PC-3 (cell line): Measurements from ENCODE around the gene CSPG4. TPM values are rescaled to one million over a fixed set of nuclear protein-coding genes. Genes with fewer than 3 reads are reported as not detected.
"Not testable (repeated sequence)": the region's sequence is repeated elsewhere in the genome, so short reads cannot be mapped to it uniquely, and the experiment has no call there.

Source experiments
- ATAC-seq: fragments of 200-7000 bp; cut with Tn5 transposase; 2 replicates; pipeline ENCODE4 v1.9.1; 2020; ENCODE audit warnings: mild to moderate bottlenecking, moderate library complexity
- BruUV-seq: library from RNA; stranded (reverse); fragments of 400-500 nt; replicated peaks from 2 replicates; lab custom pipeline; 2021; lab: Mats Ljungman, UMichigan
- CTCF ChIA-PET: fragments of 300-600 bp; sonication (Branson Sonifier 250); formaldehyde crosslinking; loops from one replicate; lab custom pipeline; 2022; ENCODE audit warnings: antibody characterized with exemption; lab: Charles Lee
- POLR2A ChIA-PET: fragments of 300-600 bp; sonication (Branson Sonifier 250); formaldehyde crosslinking; loops from one replicate; lab custom pipeline; 2022; ENCODE audit warnings: antibody characterized with exemption; ENCODE audit not compliant: unreplicated experiment; lab: Charles Lee
- DNase-seq: peaks from one replicate; pipeline ENCODE4 v3.0.0-alpha.2; 2015
- H2AFZ ChIP-seq: fragments of 300-600 bp; sonication (generic); 2 replicates; pipeline ENCODE4 v1.6.0; 2016; ENCODE audit warnings: antibody characterized with exemption, low read length
- H3F3A ChIP-seq: fragments of 300-600 bp; sonication (generic); one replicate; pipeline ENCODE4 v1.6.0; 2017; ENCODE audit warnings: antibody characterized with exemption, low read length, control low read depth, mild to moderate bottlenecking; ENCODE audit not compliant: unreplicated experiment
- H3K27ac ChIP-seq: fragments of 300-600 bp; sonication (generic); 2 replicates; pipeline ENCODE4 v1.5.1; 2016; ENCODE audit warnings: mild to moderate bottlenecking, low read length
- H3K27me3 ChIP-seq: fragments of 300-600 bp; sonication (generic); 2 replicates; pipeline ENCODE4 v1.6.1; 2016; ENCODE audit warnings: low read length, mixed read lengths
- H3K36me3 ChIP-seq: fragments of 300-600 bp; sonication (generic); 2 replicates; pipeline ENCODE4 v1.6.1; 2016; ENCODE audit warnings: low read depth, mixed run types, low read length, mixed read lengths
- H3K4me1 ChIP-seq: fragments of 300-600 bp; sonication (generic); 2 replicates; pipeline ENCODE4 v1.5.1; 2016; ENCODE audit warnings: low read length; ENCODE audit not compliant: insufficient read depth
- H3K4me2 ChIP-seq: fragments of 300-600 bp; sonication (generic); 2 replicates; pipeline ENCODE4 v1.6.0; 2016; ENCODE audit warnings: low read length
- H3K4me3 ChIP-seq: fragments of 300-600 bp; sonication (generic); 2 replicates; pipeline ENCODE4 v1.5.1; 2016; ENCODE audit warnings: mild to moderate bottlenecking, low read length, mixed read lengths
- H3K79me2 ChIP-seq: fragments of 300-600 bp; sonication (generic); 2 replicates; pipeline ENCODE4 v1.6.1; 2017; ENCODE audit warnings: low read length, mixed read lengths
- H3K9ac ChIP-seq: fragments of 300-600 bp; sonication (generic); 2 replicates; pipeline ENCODE4 v1.6.0; 2016; ENCODE audit warnings: mild to moderate bottlenecking, low read length
- H3K9me2 ChIP-seq: fragments of 300-600 bp; sonication (generic); replicated peaks from 2 replicates; pipeline ENCODE4 v1.6.1; 2016; ENCODE audit warnings: mixed run types, low read length, mixed read lengths
- H3K9me3 ChIP-seq: fragments of 300-600 bp; sonication (generic); 2 replicates; pipeline ENCODE4 v1.6.1; 2016; ENCODE audit warnings: low read length, mixed read lengths
- H4K20me1 ChIP-seq: fragments of 300-600 bp; sonication (generic); 2 replicates; pipeline ENCODE4 v1.6.1; 2016; ENCODE audit warnings: low read length, mixed read lengths
- EZH2 ChIP-seq: fragments of 300-600 bp; sonication (generic); IDR thresholded peaks from one replicate; pipeline ENCODE4 v1.6.1; 2017; ENCODE audit warnings: antibody characterized with exemption, mild to moderate bottlenecking, low read length; ENCODE audit not compliant: unreplicated experiment
- EZH2phosphoT487 ChIP-seq: fragments of 300-600 bp; sonication (generic); IDR thresholded peaks from 2 replicates; pipeline ENCODE4 v1.6.1; 2018; ENCODE audit warnings: mild to moderate bottlenecking, antibody characterized with exemption, low read length, borderline replicate concordance
- intact Hi-C: fragments of 100-400 bp; cut with micrococcal nuclease; formaldehyde crosslinking; loops from 2 replicates; pipeline ENCODE4 v1.9.0; 2023
- total RNA-seq: library from RNA; depleted of rRNA; stranded (reverse); fragments of >200 nt; gene quantifications from 2 replicates; pipeline ENCODE4 v1.2.3, GENCODE V29; 2014
- TF ChIP-seq, protein P1 (sequence below): fragments of 300-600 bp; sonication (generic); conservative IDR thresholded peaks from 2 replicates; pipeline ENCODE4 v1.5.1; 2017; ENCODE audit warnings: antibody characterized with exemption, low read depth, mild to moderate bottlenecking, low read length

Gene CSPG4
- total RNA-seq, 1 experiment from 2014 or later: 2.0 TPM

DNA sequence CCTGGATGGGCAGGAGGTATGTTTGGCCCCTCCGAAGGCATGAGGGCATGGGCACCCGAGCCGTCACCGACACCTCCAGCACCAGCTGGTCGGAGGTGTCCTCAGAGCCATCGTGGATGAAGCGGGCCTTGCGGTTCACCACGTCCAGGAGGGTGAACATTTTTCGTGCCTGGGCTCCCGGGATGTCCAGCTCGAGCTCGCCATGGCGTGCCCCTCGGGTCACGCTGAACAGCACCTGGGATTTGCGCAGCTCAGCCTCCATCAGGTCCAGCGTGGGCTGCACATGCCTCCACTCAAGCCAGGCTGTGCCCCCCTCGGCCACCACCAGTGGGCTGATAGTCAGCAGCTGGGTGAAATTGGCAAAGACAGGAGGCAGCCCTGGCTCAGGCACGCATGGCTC, 23.2 kb downstream of the CSPG4 start:
- intact Hi-C loops: not testable (repeated sequence)

DNA sequence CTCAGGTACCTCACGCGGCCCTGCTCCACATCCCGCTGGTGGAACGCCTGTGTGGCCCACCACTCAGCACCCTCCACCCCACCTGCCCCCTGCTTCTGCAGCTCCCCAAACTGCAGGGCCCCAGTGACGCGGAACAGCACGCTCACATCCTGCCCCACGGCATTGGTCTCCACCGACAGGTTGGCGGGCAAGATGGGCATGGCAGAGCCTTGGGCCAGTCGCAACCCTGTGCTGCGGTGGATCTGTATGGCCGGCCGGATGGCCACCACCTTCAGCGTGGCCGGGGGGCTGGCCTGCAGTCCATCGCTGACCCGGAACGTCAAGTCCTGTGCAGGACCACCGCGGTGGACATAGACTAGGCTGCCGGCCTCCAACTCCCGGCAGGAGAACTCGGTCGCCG, 23.8 kb downstream of the CSPG4 start:
- Histone ChIP-seq H3K27ac (no peak overlapping the region), H3K9ac (no peak overlapping the region), H3K9me3 (no peaks in the 10 kb centered on the region), H3K79me2 (no peaks in the 10 kb centered on the region), H3K4me3 (no peak overlapping the region), H3K9me2 (no peaks in the 10 kb centered on the region), H3K27me3 (no peaks in the 10 kb centered on the region), H3K36me3 (no peaks in the 10 kb centered on the region), H3K4me2 (no peak overlapping the region), H2AFZ (no peak overlapping the region), H4K20me1 (no peaks in the 10 kb centered on the region), H3K4me1 (peaks cover 4% of the 10 kb centered on the region), H3F3A (no peaks in the 10 kb centered on the region)
- TF ChIP-seq EZH2phosphoT487 (no peak), EZH2 (no peak)
- TF ChIP-seq, protein P1, sequence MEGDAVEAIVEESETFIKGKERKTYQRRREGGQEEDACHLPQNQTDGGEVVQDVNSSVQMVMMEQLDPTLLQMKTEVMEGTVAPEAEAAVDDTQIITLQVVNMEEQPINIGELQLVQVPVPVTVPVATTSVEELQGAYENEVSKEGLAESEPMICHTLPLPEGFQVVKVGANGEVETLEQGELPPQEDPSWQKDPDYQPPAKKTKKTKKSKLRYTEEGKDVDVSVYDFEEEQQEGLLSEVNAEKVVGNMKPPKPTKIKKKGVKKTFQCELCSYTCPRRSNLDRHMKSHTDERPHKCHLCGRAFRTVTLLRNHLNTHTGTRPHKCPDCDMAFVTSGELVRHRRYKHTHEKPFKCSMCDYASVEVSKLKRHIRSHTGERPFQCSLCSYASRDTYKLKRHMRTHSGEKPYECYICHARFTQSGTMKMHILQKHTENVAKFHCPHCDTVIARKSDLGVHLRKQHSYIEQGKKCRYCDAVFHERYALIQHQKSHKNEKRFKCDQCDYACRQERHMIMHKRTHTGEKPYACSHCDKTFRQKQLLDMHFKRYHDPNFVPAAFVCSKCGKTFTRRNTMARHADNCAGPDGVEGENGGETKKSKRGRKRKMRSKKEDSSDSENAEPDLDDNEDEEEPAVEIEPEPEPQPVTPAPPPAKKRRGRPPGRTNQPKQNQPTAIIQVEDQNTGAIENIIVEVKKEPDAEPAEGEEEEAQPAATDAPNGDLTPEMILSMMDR: no peak
- ATAC-seq (no peak), DNase-seq (no peak)
- POLR2A ChIA-PET: no interaction called here
- CTCF ChIA-PET: no interaction called here
- no TSS peak for BruUV-seq
- intact Hi-C loops: no loop called here

More for the DNA sequence above, 23.2 kb downstream of the CSPG4 start:
- H2AFZ ChIP-seq, H3K9me2 ChIP-seq, DNase-seq, H3K27me3 ChIP-seq, H3K79me2 ChIP-seq, H4K20me1 ChIP-seq, CTCF ChIA-PET, ATAC-seq, H3K4me3 ChIP-seq, H3K9me3 ChIP-seq, H3K36me3 ChIP-seq, H3K4me2 ChIP-seq, BruUV-seq, POLR2A ChIA-PET, H3K4me1 ChIP-seq, H3F3A ChIP-seq, H3K9ac ChIP-seq, H3K27ac ChIP-seq: not testable (repeated sequence)

DNA sequence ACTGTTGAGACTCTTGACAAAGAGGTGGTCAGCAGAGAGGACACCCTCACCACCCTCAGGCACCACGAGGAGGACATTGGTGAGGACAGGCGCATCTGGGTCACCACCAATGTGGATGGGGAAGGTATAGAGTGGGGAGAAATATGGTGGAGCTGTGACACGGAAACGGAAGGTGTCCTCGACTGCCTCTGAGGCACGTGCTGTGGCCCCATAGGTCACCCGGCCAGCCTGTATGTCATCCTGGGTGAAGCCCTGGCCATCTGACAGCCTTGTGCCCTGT, 24.4 kb downstream of the CSPG4 start:
- TF ChIP-seq EZH2phosphoT487 (no peak), EZH2 (no peak)
- TF ChIP-seq, protein P1: no peak
- Histone ChIP-seq H3K36me3 (no peaks in the 10 kb centered on the region), H3K27me3 (no peaks in the 10 kb centered on the region), H3K4me1 (no peaks in the 10 kb centered on the region), H3K4me3 (no peak overlapping the region), H3K4me2 (no peak overlapping the region), H3K79me2 (no peaks in the 10 kb centered on the region), H3K9me2 (no peaks in the 10 kb centered on the region), H3K9ac (no peak overlapping the region), H3F3A (no peaks in the 10 kb centered on the region), H2AFZ (no peak overlapping the region), H3K27ac (no peak overlapping the region), H3K9me3 (no peaks in the 10 kb centered on the region), H4K20me1 (no peaks in the 10 kb centered on the region)
- BruUV-seq: no TSS peak
- ATAC-seq (no peak), DNase-seq (no peak)
- ChIA-PET CTCF (no interaction called here), POLR2A (no interaction called here)
- intact Hi-C loops: no loop called here
